Left cardiac atrium (tissue), 4 donors: ENCODE measurements around the gene TNFRSF6B. TPM values are rescaled to one million over a fixed set of nuclear protein-coding genes. Genes with fewer than 3 reads are reported as not detected.
A peak's percentile ranks its signal among the peaks of the same experiment; 100 is the strongest.
"Not testable (repeated sequence)": the region's sequence is repeated elsewhere in the genome, so short reads cannot be mapped to it uniquely, and the experiment has no call there.

Experiments used
- ATAC-seq, 2 donors: fragments of 200-7000 bp; cut with Tn5 transposase; one replicate each; pipeline ENCODE4 v1.9.1; 2020; ENCODE audit warnings: mild to moderate bottlenecking in 2 of 2, moderate library complexity in 2 of 2
- DNase-seq: peaks from one replicate; pipeline ENCODE4 v3.0.0-alpha.2; 2020
- intact Hi-C, 2 donors: fragments of 100-400 bp; cut with DNase I; formaldehyde crosslinking; loops; one replicate each; pipeline versions ENCODE4 v1.14.1 to v1.15.1; 2022 to 2023
- long read RNA-seq: library from polyadenylated mRNA; unstranded; transcript quantifications from one replicate; pipeline ENCODE4 v2.0.0, GENCODE V29; 2021
- total RNA-seq, 2 donors: library from RNA; stranded (reverse); fragmentation: NEBNext Ultra II Directional; extraction: Animal tissue kit (Norgen Biotek cat#: 25700); gene quantifications; one replicate each; pipeline ENCODE4 v1.2.1, GENCODE V29; 2021
- donor health status: DM: no; HTN: yes; CAD: no.
- donor health status: DM: no; HTN: yes; CAD: no; lungs with severe emphysema.
- donor health status: DM: yes; HTN: yes; CAD: no.
- donor health status: Dilated cardiomyopathy.

TNFRSF6B gene, protein sequence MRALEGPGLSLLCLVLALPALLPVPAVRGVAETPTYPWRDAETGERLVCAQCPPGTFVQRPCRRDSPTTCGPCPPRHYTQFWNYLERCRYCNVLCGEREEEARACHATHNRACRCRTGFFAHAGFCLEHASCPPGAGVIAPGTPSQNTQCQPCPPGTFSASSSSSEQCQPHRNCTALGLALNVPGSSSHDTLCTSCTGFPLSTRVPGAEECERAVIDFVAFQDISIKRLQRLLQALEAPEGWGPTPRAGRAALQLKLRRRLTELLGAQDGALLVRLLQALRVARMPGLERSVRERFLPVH
- 10 to 100 TPM in 1 of 2 donors, 1 to 10 TPM in 1; 1.4 to 10.1 TPM for total RNA-seq
- long read RNA-seq, transcript TNFRSF6B-201 (3 exons, 1,141 nt), result major isoform, 14 of 18 reads
- long read RNA-seq, partial matches to known transcripts, result 0 of 18 reads
- long read RNA-seq, other reads (novel, unspliced or antisense), result 4 of 18 reads

DNA sequence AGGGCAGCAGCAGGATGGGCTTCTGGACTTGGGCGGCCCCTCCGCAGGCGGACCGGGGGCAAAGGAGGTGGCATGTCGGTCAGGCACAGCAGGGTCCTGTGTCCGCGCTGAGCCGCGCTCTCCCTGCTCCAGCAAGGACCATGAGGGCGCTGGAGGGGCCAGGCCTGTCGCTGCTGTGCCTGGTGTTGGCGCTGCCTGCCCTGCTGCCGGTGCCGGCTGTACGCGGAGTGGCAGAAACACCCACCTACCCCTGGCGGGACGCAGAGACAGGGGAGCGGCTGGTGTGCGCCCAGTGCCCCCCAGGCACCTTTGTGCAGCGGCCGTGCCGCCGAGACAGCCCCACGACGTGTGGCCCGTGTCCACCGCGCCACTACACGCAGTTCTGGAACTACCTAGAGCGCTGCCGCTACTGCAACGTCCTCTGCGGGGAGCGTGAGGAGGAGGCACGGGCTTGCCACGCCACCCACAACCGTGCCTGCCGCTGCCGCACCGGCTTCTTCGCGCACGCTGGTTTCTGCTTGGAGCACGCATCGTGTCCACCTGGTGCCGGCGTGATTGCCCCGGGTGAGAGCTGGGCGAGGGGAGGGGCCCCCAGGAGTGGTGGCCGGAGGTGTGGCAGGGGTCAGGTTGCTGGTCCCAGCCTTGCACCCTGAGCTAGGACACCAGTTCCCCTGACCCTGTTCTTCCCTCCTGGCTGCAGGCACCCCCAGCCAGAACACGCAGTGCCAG, at the start of gene TNFRSF6B:
Gene TNFRSF6B, plus strand, starts transcription at position 25 of the 729 bp plus-strand sequence. Its CDS starts 116 bp downstream, at position 141.
- DNase-seq (peak; percentile 31), ATAC-seq (peak; percentile 2 to 3)
- intact Hi-C loops, result no loop called here

DNA sequence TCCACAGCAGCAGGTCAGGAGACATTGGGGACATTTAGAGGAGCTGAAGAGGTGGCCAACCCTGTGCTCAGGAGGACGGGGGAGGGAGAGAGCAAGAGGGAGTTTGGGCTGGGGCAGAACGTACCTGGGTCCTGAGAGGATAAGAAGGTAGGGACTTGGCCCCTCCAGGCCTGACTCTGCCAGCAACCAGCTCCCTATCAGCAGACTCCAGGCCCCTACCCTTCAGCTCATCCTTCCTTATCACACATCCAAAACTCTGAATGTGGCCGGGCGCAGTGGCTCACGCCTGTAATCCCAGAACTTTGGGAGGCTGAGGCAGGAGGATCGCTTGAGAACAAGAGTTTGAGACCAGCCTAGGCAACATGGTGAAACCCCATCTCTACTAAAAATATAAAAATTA, 48.3 kb upstream of the TNFRSF6B start:
- DNase-seq (no peak), ATAC-seq (no peak)
- intact Hi-C loops, result no loop called here

DNA sequence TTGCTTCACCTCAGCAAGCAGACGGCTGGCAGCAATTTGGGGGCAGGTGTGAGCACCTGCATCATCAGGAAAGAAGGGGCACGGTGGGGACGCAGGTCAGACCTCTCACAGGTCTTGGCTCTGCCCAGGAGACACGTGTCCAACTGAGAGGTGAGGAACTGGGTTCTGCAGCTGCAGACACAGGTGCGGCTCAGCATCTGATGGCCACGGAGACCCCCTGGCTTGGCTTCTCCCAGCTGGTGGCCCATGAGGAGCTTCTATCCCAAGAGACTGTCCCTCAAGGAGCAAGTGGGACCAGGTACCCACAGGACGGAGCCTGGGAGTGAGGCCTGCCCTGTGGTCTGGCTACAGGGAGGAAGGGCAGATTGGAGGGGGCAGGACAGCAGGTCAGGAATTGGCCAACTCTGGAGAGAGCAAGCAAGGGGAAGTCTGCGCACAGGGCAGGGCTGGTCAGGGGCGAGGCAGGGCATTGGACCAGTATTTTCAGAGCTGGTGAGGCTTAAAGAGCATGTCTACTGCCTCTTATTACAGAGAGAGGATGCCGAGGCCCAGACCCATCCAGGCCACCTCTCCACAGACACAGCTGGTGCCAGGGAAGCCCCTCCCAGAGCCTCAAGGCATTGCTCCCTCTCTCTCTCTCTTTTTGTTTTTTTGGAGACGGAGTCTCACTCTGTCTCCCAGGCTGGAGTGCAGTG, 47.4 kb upstream of the TNFRSF6B start:
- DNase-seq (no peak), ATAC-seq (no peak)
- intact Hi-C loops, result no loop called here

DNA sequence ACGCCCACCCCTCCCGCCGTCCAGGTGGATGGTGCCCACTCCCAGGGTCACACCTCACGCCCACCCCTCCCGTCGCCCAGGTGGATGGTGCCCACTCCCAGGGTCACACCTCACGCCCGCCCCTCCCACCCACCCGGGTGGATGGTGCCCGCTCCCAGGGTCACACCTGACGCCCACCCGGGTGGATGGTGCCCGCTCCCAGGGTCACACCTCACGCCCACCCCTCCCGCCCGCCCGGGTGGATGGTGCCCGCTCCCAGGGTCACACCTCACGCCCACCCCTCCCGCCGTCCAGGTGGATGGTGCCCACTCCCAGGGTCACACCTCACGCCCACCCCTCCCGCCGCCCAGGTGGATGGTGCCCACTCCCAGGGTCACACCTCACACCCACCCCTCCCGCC, 46.0 kb upstream of the TNFRSF6B start:
- intact Hi-C loops, ATAC-seq, DNase-seq: not testable (repeated sequence)

DNA sequence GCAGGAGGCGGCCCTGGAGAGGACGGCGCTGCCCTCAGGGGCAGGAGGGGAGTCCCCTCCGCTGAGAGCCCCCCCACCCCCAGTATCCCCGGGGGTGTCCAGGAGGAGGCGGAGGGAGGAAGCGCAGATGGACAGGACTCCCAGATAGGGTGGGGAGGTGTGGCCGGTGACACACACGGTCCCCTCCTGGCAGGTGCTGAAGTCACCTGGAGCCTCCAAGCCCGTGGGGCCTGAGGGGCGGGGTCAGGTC, 44.6 kb upstream of the TNFRSF6B start:
- peak in 1 of 2 donors; percentile 12 for ATAC-seq
- no peak for DNase-seq
- intact Hi-C loops, result no loop called here

DNA sequence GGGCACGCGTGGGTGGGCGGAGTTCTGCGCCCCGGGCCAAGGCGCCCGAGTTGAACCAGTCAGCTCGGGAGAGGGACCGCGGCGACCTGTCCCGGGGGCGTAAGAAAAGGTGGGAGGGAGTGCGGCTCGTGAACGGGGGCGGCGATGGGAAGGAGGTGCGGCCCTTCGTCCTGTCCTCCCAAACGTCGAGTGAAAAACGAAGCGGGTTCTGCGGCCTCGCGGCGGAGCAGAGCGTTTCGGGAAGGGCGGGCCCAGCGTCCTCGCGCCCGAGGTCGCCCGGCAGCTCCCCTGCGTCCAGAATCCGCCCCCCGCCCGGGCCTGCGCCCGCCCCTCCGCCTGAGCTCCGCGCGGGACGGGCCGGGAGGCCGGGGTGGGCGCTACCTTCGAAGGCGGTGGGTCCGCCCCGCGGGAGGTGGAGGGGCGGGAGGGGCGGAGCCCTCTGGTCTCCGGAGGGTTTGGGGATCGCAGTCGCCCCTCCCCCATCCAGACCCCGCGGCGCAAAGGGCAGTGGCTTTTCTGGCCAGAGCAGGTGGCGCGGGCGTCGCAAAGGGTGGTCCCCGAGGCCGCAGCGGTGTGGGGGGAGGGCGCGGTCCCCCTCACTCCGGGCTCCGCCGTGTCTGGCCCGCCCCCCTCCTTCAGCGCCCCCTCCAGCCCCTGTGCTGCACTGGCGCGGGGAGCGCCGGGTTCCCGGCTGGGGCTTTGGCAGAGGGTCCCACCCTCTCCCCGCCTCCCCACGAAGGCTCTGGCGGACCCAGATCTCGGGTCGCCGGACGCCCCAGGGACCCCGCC, 44.1 kb upstream of the TNFRSF6B start:
- intact Hi-C loops, result no loop called here
- ATAC-seq (peak; percentile 38 to 54), DNase-seq (peak; percentile 40)

DNA sequence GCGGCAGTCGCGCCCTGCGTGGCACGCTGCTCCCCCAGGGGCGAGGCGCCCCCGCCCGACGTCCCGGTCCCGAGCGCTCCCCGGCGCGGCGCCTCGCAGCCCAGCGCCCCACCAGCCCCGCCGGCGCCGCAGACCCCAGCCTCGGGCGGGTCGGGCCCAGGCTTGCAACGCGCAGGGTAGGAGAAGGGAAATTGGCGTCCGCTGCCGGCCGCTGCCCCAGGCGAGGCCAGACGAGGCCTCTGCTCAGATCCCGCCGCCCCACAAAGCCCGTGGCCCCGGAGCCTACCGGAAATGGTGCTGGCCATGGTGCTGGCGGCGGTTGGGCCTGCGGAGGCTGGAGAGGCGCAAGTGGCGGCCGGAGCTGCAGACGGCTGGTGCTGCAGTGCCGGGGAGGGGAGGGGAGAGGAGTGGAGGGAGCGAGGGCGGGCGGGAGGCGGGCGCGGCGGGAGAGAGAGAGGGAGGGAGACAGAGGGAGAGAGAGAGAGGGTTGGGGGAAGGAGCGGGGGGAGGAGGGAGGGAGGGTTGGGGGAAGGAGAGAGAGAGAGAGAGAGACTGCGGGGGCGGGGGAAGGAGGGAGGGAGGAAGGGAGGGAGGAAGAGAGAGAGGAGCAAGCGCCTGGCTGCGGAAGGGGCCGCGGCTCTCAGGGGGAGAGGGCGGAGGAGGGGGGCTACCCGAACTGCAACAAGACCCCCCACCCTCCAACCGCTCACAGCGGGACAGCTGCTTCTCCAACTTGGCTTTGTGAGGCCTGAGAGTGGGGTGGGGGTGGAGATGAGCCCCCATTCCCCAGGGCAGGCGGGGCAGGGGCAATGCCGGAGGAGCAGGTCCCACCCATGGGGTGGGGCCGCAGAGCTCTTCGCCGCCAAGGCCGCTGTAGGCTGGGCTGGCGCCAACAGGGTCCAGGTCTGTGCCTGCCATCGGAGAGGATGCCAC, 43.1 kb upstream of the TNFRSF6B start, which contains the start of gene STMN3:
Gene STMN3, minus strand, starts transcription at position 384 of the 933 bp plus-strand sequence. Its CDS starts 79 bp downstream, at position 305.
- intact Hi-C loops, result no loop called here

DNA sequence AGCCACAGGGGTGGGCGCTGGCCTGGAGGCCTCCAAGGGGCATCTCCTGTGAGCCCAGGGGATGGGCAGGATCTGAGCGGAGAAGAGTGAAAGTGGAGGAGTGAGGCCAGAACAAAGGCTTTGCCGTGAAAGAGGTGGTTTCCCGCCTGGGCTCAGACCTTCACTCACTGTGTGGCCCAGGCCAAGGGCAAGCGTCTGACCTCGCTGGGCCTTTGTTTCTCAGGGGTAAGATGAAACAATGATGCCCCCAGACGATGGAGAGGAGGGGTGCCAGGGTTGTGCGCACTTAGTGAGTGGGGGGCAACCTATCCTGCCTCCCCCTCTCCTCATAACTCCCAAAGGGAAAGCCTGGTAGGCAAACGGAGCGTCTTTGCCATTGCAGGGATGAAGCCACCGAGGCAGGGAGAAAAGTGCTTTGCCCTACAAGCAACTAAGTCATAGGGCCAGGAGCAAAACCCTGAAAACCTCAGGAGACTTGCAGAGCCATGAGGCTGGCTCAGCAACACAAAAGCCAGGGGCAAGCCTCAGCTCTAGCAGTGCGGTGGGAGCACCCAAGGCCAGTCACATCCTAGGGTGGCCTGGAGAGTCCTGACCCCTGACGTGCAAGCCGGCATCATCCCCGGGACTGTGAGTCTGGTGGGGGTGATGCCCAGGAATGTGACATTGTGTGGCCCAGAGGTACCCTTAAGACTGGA, 42.3 kb upstream of the TNFRSF6B start:
- intact Hi-C loops, result no loop called here

More for the DNA sequence above, 43.1 kb upstream of the TNFRSF6B start, which contains the start of gene STMN3:
- DNase-seq, result peak; percentile 90
- ATAC-seq, result peak; percentile 75 to 83

DNA sequence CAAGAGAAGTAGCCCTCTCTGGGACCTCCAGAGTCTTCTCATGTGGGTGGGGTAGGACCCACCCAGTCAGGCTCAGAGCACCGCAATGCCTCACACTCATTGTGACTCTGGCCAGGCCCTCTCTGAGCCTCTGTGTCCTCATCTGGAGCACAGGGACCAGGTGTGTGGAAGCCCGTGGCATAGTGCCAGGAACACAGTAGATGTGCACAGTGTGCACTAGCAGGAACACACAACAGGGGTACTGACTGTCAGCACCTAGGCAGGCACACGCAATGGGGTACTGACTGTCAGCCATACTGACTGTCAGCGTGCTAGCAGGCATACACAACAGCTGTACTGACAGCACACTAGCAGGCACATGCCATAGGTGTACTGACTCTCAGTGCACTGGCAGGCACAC, 41.2 kb upstream of the TNFRSF6B start:
- DNase-seq (no peak), ATAC-seq (no peak)
- intact Hi-C loops, result no loop called here

More for the DNA sequence above, 42.3 kb upstream of the TNFRSF6B start:
- ATAC-seq, result no peak
- no peak for DNase-seq

DNA sequence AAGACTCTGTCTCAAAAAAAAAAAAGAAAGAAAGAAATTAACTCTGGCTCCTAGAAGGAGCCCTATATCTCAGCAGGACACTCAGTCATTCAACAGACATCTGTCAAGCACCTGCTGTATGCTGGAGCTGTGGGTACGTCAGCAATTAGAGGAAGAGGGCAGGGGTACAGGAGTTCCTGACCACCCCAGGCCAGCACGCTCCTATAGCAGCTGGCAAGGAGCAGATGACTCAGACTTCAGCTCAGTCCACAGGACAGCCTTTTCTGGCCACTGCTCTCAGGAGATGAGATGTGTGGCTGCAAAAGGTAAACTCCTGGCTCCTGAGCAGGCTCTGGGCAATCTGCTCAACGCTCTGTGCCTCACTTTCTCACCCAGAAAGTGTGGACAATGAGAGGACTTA, 40.0 kb upstream of the TNFRSF6B start:
- intact Hi-C loops, result no loop called here
- no peak for DNase-seq
- no peak for ATAC-seq

DNA sequence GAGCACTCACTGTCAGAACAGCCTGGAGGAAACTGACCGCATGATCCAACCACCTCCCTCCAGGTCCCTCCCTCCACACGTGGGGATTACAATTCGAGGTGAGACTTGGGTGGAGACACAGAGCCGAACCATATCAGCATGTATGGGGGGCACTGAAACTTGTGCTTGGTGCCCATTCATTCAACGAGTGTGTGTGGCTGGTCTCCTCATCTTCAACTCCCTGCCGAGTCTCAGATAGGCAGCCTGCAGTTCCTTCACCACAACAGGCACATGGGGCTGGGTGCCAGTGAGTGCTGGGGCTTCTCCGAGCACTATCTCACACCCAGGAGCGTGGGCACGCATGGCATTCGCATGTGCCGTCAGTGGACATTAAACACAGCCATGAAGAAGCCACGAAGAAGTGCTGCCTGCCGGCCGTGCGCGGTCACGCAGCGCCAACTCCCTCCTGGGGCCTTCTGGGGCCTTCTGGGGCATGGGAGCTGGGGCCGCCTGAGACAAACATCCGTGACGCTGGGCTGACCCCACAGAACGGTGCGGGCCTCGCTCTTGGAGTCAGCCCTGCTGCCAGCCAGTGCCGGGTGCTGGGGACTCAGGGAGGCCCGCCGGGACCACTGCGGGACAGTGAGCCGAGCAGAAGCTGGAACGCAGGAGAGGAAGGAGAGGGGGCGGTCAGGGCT, 39.1 kb upstream of the TNFRSF6B start:
- no peak for ATAC-seq
- DNase-seq, result no peak
- intact Hi-C loops, result no loop called here

DNA sequence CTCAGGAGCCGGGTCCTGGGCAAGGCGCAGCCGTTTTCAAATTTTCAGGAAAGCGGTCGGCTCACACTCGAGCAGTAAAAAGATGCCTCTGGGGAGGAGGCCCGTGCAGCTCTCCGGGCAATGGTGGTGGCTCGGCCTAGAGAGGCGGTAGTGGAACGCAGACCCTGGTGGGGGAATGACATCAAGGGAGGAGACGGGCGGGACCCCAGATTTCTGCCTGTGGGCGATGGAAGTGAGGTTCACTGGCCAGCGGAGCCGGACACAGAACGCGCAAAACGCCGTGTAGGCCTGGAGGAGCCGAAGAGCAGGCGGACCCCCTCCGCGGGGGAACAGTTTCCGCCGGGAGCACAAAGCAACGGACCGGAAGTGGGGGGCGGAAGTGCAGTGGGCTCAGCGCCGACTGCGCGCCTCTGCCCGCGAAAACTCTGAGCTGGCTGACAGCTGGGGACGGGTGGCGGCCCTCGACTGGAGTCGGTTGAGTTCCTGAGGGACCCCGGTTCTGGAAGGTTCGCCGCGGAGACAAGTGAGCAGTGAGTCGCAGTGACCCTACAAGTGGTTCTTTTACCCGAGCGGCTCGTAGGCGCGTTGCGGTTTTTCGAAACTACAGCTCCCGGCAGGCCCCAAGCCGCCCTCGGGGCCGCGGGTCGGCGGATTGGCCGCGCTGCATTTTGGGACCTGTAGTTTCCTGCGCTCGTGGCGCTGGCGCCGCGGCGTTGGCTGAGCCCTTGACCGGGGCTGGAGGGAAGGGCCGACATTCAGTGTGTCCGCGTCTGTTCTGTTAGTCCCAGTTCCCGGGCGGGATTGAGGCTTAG, 38.3 kb upstream of the TNFRSF6B start, which contains the start of gene RTEL1:
Gene RTEL1, plus strand, starts transcription at position 376 of the 812 bp plus-strand sequence. CDS start 1,091 bp downstream, outside the sequence.
- ATAC-seq, result peak; percentile 95
- peak; percentile 94 for DNase-seq
- intact Hi-C loops, result loop anchor here in 1 of 2 donors (1.0 kb wide), 1 partner anchor 49 kb away; the partner anchor contains the start of gene ARFRP1

DNA sequence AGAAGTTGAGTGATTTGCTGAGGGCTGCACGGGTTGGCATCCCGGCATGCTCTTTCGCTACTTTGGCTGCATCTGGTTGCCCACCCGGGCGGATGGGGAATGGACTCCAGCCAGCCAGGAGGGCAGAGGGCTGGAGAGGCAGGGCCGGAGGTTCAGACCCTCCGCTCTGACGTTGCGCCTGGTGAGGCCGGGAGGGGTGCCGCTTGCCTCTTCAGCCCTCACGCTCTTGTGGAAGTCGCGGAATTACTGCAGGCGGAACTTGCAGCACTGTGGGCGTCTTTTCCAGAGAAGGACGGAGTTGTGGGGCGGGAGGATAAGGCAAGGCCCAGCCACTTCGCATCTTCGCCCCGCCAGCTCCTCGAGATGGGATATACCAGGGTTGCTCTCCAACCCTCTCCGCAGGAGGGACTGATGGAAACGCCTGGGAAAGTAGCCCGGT, 37.7 kb upstream of the TNFRSF6B start:
- intact Hi-C loops, result loop anchor here in 1 of 2 donors (1.0 kb wide), 1 partner anchor 49 kb away; the partner anchor contains the start of gene ARFRP1
- ATAC-seq (peak; percentile 39 to 44), DNase-seq (no peak)

DNA sequence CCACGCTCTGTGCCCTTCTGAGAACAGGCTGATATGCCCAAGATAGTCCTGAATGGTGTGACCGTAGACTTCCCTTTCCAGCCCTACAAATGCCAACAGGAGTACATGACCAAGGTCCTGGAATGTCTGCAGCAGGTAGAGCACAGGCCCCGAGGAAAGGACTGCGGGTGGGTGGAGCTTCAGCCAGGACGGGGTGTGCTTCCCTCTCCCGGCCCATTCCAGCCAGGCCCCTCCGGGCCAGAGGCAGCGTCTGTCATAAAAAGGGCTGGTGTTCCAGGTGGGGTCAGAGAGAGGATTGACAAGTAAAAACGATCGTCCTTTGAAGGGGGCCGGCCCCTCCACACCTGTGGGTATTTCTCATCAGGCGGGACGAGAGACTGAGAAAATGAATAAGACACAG, 37.1 kb upstream of the TNFRSF6B start:
- DNase-seq (no peak), ATAC-seq (no peak)
- intact Hi-C loops, result no loop called here

DNA sequence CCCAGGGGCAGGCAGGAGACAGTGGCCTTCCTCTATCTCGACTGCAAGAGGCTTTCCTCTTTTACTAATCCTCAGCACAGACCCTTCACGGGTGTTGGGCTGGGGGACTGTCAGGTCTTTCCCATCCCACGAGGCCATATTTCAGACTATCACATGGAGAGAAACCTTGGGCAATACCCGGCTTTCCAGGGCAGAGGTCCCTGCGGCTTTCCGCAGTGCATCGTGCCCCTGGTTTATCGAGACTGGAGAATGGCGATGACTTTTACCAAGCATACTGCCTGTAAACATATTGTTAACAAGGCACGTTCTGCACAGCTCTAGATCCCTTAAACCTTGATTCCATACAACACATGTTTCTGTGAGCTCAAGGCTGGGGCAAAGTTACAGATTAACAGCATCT, 36.3 kb upstream of the TNFRSF6B start:
- intact Hi-C loops, DNase-seq, ATAC-seq: not testable (repeated sequence)

DNA sequence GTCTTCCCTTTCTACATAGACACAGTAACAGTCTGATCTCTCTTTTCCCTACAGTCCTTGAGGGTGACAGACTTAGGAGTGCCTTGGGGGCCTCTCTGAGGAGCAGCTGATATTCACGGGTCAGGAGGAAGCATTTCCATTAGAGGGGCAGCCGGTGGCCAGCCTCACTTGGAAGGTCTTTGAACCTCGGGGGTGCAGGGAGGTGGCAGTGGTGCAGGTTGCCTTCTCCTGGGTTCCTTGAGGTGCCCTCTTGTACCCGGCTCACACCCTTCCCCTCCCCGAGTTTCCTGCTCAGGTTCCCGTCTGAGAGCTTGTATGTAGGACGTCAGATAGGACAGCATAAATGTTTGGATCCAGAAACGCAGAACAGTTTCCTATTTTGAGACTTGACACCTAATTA, 35.8 kb upstream of the TNFRSF6B start:
- ATAC-seq, result no peak
- no peak for DNase-seq
- intact Hi-C loops, result no loop called here
